K562 (cell line): ENCODE results near the gene RUNX1. TPM values are rescaled to one million over a fixed set of nuclear protein-coding genes. Genes with fewer than 3 reads are reported as not detected.

Experiments
- ARHGAP35 ChIP-seq: fragments of 450-650 bp; IDR thresholded peaks from 2 replicates; pipeline ENCODE4 v1.6.1; 2018; ENCODE audit not compliant: partially characterized antibody
- ARID2 ChIP-seq: fragments of 450-650 bp; IDR thresholded peaks from 2 replicates; pipeline ENCODE4 v1.6.1; 2017; ENCODE audit warnings: antibody characterized with exemption, mild to moderate bottlenecking
- BACH1 ChIP-seq: fragments of 200-800 bp; sonication (Bioruptor generic); IDR thresholded peaks from 2 replicates; pipeline ENCODE4 v1.6.1; 2016; ENCODE audit warnings: missing genetic modification characterization, missing compliant biosample characterization
- COPS2 ChIP-seq: fragments of 450-650 bp; conservative IDR thresholded peaks from 2 replicates; pipeline ENCODE4 v1.6.1; 2016; ENCODE audit warnings: mild to moderate bottlenecking, moderate library complexity
- DIDO1 ChIP-seq: fragments of 450-650 bp; IDR thresholded peaks from 2 replicates; pipeline ENCODE4 v1.6.1; 2016; ENCODE audit warnings: low read depth, missing biosample characterization, missing genetic modification characterization
- FUS ChIP-seq: fragments of 200-400 bp; formaldehyde crosslinking; optimal IDR thresholded peaks from 2 replicates; pipeline ENCODE3; 2017; ENCODE audit warnings: low read depth, low read length
- MCM2 ChIP-seq: fragments of 450-650 bp; IDR thresholded peaks from 2 replicates; pipeline ENCODE4 v1.6.1; 2017; ENCODE audit warnings: low read depth, mild to moderate bottlenecking
- POLR3G ChIP-seq: IDR thresholded peaks from 2 replicates; pipeline ENCODE4 v1.6.1; 2011; ENCODE audit not compliant: insufficient read length, insufficient replicate concordance; ENCODE audit errors: extremely low read depth
- PTTG1 ChIP-seq: fragments of 450-650 bp; IDR thresholded peaks from 2 replicates; pipeline ENCODE4 v1.6.1; 2016; ENCODE audit warnings: low read depth, mild to moderate bottlenecking, missing genetic modification characterization, missing compliant biosample characterization
- PURB ChIP-seq: sonication (generic); formaldehyde crosslinking; IDR thresholded peaks from 2 replicates; pipeline ENCODE4 v1.9.0; 2021; ENCODE audit warnings: low read depth, mild to moderate bottlenecking, missing genetic modification reagents
- RBM22 ChIP-seq: fragments of 200-400 bp; formaldehyde crosslinking; IDR thresholded peaks from 2 replicates; pipeline ENCODE4 v1.6.1; 2018; ENCODE audit warnings: low read length, low read depth; ENCODE audit not compliant: poor library complexity, severe bottlenecking
- SMAD3 ChIP-seq: fragments of 450-650 bp; formaldehyde crosslinking; conservative IDR thresholded peaks from 2 replicates; pipeline ENCODE4 v1.4.0; 2020; ENCODE audit warnings: mild to moderate bottlenecking
- SNIP1 ChIP-seq: fragments of 450-650 bp; IDR thresholded peaks from 2 replicates; pipeline ENCODE4 v1.7.1; 2017; ENCODE audit warnings: low read depth, mild to moderate bottlenecking
- SNRNP70 ChIP-seq: fragments of 200-400 bp; formaldehyde crosslinking; optimal IDR thresholded peaks from 2 replicates; pipeline ENCODE3; 2017; ENCODE audit warnings: low read depth, low read length
- TEAD1 ChIP-seq, 2 experiments: fragments of 450-650 bp in 1 of 2; sonication (generic) in 1 of 2; formaldehyde crosslinking; IDR thresholded peaks; 2 replicates each; pipeline versions ENCODE4 v1.4.0 to v1.8.0; 2020 to 2022; ENCODE audit warnings: mild to moderate bottlenecking in 2 of 2, missing genetic modification reagents in 1 of 2
- ZNF24 ChIP-seq: fragments of 450-650 bp; IDR thresholded peaks from 2 replicates; pipeline ENCODE4 v1.6.1; 2016
- ZNF41 ChIP-seq: fragments of 250-450 bp; sonication (Bioruptor Pico); conservative IDR thresholded peaks from 2 replicates; pipeline ENCODE4 v1.4.0; 2020; ENCODE audit warnings: mild to moderate bottlenecking
- ZNF695 ChIP-seq: fragments of 450-650 bp; formaldehyde crosslinking; IDR thresholded peaks from 2 replicates; pipeline ENCODE4 v1.4.0; 2020; ENCODE audit warnings: mild to moderate bottlenecking, moderate library complexity
- ZNF707 ChIP-seq: fragments of 250-450 bp; sonication (Bioruptor Pico); conservative IDR thresholded peaks from 2 replicates; pipeline ENCODE4 v1.8.0; 2022; ENCODE audit warnings: inconsistent platforms, mild to moderate bottlenecking, moderate library complexity
- ZNF77 ChIP-seq: fragments of 250-450 bp; sonication (Bioruptor Pico); IDR thresholded peaks from 2 replicates; pipeline ENCODE4 v1.5.0; 2020
- polyA plus RNA-seq, 8 experiments: library from polyadenylated mRNA; depleted of rRNA in 4 of 8; stranded (reverse) in 5 of 8; unstranded in 3 of 8; fragments of >200 nt; fragmentation: Nextera tagmentation in 2 of 8; fragmentation: Illumina TruSeq in 1 of 8; extraction: Ambion mirVana in 2 of 8; extraction: Trizol in 1 of 8; gene quantifications; 2 replicates each; pipeline versions ENCODE4 v1.2.1 to v1.2.3, GENCODE V29; 2011 to 2014; ENCODE audit warnings: inconsistent platforms in 1 of 8, missing spikeins in 1 of 8
- total RNA-seq, 7 experiments: library from RNA; depleted of rRNA in 6 of 7; stranded (reverse); fragments of >200 nt in 6 of 7; fragmentation: Illumina TruSeq in 2 of 7; extraction: Trizol in 2 of 7; gene quantifications; 2 replicates each; pipeline versions ENCODE4 v1.2.1 to v1.2.3, GENCODE V29; 2011 to 2021; ENCODE audit warnings: low replicate concordance in 1 of 7
- TF ChIP-seq, protein P1 (sequence below): fragments of 250-450 bp; sonication (Bioruptor Pico); IDR thresholded peaks from 2 replicates; pipeline ENCODE4 v1.4.0; 2020; ENCODE audit warnings: mild to moderate bottlenecking, moderate library complexity
- TF ChIP-seq, protein P2 (sequence below): fragments of 450-650 bp; IDR thresholded peaks from one replicate; pipeline ENCODE4 v1.6.1; 2018; ENCODE audit warnings: mild to moderate bottlenecking, moderate library complexity; ENCODE audit not compliant: partially characterized antibody
- TF ChIP-seq, protein P3 (sequence below): fragments of 450-650 bp; IDR thresholded peaks from 2 replicates; pipeline ENCODE4 v1.6.1; 2017; ENCODE audit warnings: antibody characterized with exemption, mild to moderate bottlenecking
- TF ChIP-seq, protein P4 (sequence below): fragments of 450-650 bp; IDR thresholded peaks from 2 replicates; pipeline ENCODE4 v1.6.1; 2016

Gene RUNX1
- total and polyA plus RNA-seq, 9 of the 15 experiments (the other 6 are each of a cell fraction or from before 2014, with no cell fraction given), result 2.2 to 68.6 (median 17.8) TPM

DNA sequence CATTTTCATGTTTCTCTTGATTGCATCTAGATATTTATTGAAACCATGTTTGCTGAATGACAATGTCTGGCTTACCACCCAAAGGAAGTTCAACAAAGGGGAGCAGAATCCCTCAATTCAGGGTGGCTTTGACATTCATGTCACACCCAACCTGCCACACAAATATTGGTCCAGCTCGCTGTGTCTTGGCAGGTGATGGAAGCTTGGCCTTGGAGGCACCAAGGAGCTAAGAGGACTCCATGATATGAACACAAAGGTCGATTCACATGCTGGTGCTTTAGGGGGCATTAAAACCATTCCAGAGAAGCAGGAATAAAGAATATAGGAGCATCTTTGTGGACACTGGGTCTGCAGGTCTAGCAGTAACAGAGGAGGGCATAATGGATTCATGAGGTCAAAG is 114.8 kb downstream of the RUNX1 start (continued):
- TF ChIP-seq TEAD1 (CRISPR knock-in tag; IDR thresholded peaks at IDR 0.05) (no peak), POLR3G (no peak), ZNF77 (CRISPR knock-in tag) (no peak), BACH1 (tag) (0 out of 2 replicates have a peak, but pooled peaks have one; percentile 54), SNIP1 (no peak), PURB (CRISPR knock-in tag) (no peak), ZNF707 (CRISPR knock-in tag) (no peak), ARID2 (no peak), ARHGAP35 (no peak), ZNF41 (CRISPR knock-in tag) (no peak), FUS (no peak), ZNF695 (CRISPR knock-in tag) (no peak), MCM2 (no peak), SMAD3 (no peak), ZNF24 (no peak), RBM22 (no peak), COPS2 (no peak), PTTG1 (tag) (peak; percentile 52; the same call in 1 of the 2 replicates), SNRNP70 (no peak), DIDO1 (tag) (no peak)
- TF ChIP-seq, protein P1, sequence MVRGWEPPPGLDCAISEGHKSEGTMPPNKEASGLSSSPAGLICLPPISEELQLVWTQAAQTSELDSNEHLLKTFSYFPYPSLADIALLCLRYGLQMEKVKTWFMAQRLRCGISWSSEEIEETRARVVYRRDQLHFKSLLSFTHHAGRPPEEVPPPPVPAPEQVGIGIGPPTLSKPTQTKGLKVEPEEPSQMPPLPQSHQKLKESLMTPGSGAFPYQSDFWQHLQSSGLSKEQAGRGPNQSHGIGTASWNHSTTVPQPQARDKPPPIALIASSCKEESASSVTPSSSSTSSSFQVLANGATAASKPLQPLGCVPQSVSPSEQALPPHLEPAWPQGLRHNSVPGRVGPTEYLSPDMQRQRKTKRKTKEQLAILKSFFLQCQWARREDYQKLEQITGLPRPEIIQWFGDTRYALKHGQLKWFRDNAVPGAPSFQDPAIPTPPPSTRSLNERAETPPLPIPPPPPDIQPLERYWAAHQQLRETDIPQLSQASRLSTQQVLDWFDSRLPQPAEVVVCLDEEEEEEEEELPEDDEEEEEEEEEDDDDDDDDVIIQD (CRISPR knock-in tag), result no peak
- TF ChIP-seq, protein P2, sequence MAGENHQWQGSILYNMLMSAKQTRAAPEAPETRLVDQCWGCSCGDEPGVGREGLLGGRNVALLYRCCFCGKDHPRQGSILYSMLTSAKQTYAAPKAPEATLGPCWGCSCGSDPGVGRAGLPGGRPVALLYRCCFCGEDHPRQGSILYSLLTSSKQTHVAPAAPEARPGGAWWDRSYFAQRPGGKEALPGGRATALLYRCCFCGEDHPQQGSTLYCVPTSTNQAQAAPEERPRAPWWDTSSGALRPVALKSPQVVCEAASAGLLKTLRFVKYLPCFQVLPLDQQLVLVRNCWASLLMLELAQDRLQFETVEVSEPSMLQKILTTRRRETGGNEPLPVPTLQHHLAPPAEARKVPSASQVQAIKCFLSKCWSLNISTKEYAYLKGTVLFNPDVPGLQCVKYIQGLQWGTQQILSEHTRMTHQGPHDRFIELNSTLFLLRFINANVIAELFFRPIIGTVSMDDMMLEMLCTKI, result no peak
- TF ChIP-seq, protein P3, sequence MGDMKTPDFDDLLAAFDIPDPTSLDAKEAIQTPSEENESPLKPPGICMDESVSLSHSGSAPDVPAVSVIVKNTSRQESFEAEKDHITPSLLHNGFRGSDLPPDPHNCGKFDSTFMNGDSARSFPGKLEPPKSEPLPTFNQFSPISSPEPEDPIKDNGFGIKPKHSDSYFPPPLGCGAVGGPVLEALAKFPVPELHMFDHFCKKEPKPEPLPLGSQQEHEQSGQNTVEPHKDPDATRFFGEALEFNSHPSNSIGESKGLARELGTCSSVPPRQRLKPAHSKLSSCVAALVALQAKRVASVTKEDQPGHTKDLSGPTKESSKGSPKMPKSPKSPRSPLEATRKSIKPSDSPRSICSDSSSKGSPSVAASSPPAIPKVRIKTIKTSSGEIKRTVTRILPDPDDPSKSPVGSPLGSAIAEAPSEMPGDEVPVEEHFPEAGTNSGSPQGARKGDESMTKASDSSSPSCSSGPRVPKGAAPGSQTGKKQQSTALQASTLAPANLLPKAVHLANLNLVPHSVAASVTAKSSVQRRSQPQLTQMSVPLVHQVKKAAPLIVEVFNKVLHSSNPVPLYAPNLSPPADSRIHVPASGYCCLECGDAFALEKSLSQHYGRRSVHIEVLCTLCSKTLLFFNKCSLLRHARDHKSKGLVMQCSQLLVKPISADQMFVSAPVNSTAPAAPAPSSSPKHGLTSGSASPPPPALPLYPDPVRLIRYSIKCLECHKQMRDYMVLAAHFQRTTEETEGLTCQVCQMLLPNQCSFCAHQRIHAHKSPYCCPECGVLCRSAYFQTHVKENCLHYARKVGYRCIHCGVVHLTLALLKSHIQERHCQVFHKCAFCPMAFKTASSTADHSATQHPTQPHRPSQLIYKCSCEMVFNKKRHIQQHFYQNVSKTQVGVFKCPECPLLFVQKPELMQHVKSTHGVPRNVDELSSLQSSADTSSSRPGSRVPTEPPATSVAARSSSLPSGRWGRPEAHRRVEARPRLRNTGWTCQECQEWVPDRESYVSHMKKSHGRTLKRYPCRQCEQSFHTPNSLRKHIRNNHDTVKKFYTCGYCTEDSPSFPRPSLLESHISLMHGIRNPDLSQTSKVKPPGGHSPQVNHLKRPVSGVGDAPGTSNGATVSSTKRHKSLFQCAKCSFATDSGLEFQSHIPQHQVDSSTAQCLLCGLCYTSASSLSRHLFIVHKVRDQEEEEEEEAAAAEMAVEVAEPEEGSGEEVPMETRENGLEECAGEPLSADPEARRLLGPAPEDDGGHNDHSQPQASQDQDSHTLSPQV, result no peak
- TF ChIP-seq, protein P4, sequence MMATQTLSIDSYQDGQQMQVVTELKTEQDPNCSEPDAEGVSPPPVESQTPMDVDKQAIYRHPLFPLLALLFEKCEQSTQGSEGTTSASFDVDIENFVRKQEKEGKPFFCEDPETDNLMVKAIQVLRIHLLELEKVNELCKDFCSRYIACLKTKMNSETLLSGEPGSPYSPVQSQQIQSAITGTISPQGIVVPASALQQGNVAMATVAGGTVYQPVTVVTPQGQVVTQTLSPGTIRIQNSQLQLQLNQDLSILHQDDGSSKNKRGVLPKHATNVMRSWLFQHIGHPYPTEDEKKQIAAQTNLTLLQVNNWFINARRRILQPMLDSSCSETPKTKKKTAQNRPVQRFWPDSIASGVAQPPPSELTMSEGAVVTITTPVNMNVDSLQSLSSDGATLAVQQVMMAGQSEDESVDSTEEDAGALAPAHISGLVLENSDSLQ, result no peak
